ENCODE results near the gene RSPH1.

Gene RSPH1

GRCh38 chr21:42520628-42521253 is 24.7 kb upstream of the RSPH1 start:
- no peak for DNase-seq (ENCODE audit: low read depth, low spot score)
- no peaks in the 10 kb centered on the region for H3K9me3 ChIP-seq (ENCODE audit: insufficient read depth, low read length)
- no peak overlapping the region for H3K9ac ChIP-seq (ENCODE audit: insufficient read length, low read depth)
- TF ChIP-seq ZNF274 (IDR thresholded peaks at IDR 0.05; ENCODE audit: low read depth, low read length) (no peak), YY1 (IDR thresholded peaks at IDR 0.05; ENCODE audit: insufficient read depth, insufficient read length) (no peak), SUZ12 (IDR thresholded peaks at IDR 0.05; ENCODE audit: extremely low read depth, insufficient read depth, insufficient read length) (no peak)
- H3K4me1 ChIP-seq (ENCODE audit: insufficient read depth, insufficient read length): peaks cover 14% of the 10 kb centered on the region
- peaks cover 16% of the 10 kb centered on the region for H3K36me3 ChIP-seq (ENCODE audit: insufficient read depth, insufficient read length, low read length)
- H3K4me3 ChIP-seq (ENCODE audit: insufficient read length, low read depth): no peak overlapping the region
- no peaks in the 10 kb centered on the region for H3K27me3 ChIP-seq (ENCODE audit: insufficient read depth, insufficient read length)

- Histone ChIP-seq H3K27me3 (ENCODE audit: insufficient read depth, insufficient read length) (no peaks in the 10 kb centered on the region), H3K36me3 (ENCODE audit: insufficient read depth, insufficient read length, low read length) (peaks cover 16% of the 10 kb centered on the region), H3K4me3 (ENCODE audit: insufficient read length, low read depth) (no peak overlapping the region), H3K9ac (ENCODE audit: insufficient read length, low read depth) (no peak overlapping the region), H3K4me1 (ENCODE audit: insufficient read depth, insufficient read length) (peaks cover 10% of the 10 kb centered on the region), H3K9me3 (ENCODE audit: insufficient read depth, low read length) (no peaks in the 10 kb centered on the region)
- TF ChIP-seq YY1 (IDR thresholded peaks at IDR 0.05; ENCODE audit: insufficient read depth, insufficient read length): no peak
- no peak for TF ChIP-seq ZNF274 (IDR thresholded peaks at IDR 0.05; ENCODE audit: low read depth, low read length)
- no peak for TF ChIP-seq SUZ12 (IDR thresholded peaks at IDR 0.05; ENCODE audit: extremely low read depth, insufficient read depth, insufficient read length)
- DNase-seq (ENCODE audit: low read depth, low spot score): no peak
Observed at GRCh38 chr21:42518626-42519025, 22.6 kb upstream of the RSPH1 start.

GRCh38 chr21:42518215-42518614 is 22.2 kb upstream of the RSPH1 start:
- H3K4me3 ChIP-seq (ENCODE audit: insufficient read length, low read depth): no peak overlapping the region
- H3K27me3 ChIP-seq (ENCODE audit: insufficient read depth, insufficient read length): no peaks in the 10 kb centered on the region
- peaks cover 10% of the 10 kb centered on the region for H3K4me1 ChIP-seq (ENCODE audit: insufficient read depth, insufficient read length)
- no peak overlapping the region for H3K9ac ChIP-seq (ENCODE audit: insufficient read length, low read depth)
- H3K36me3 ChIP-seq (ENCODE audit: insufficient read depth, insufficient read length, low read length): peaks cover 16% of the 10 kb centered on the region
- TF ChIP-seq SUZ12 (IDR thresholded peaks at IDR 0.05; ENCODE audit: extremely low read depth, insufficient read depth, insufficient read length): no peak
- no peak for TF ChIP-seq ZNF274 (IDR thresholded peaks at IDR 0.05; ENCODE audit: low read depth, low read length)
- TF ChIP-seq YY1 (IDR thresholded peaks at IDR 0.05; ENCODE audit: insufficient read depth, insufficient read length): no peak
- DNase-seq (ENCODE audit: low read depth, low spot score): no peak
- no peaks in the 10 kb centered on the region for H3K9me3 ChIP-seq (ENCODE audit: insufficient read depth, low read length)

GRCh38 chr21:42515708-42516502 is 19.9 kb upstream of the RSPH1 start:
- no peak for DNase-seq (ENCODE audit: low read depth, low spot score)
- H3K27me3 ChIP-seq (ENCODE audit: insufficient read depth, insufficient read length): no peaks in the 10 kb centered on the region
- H3K4me3 ChIP-seq (ENCODE audit: insufficient read length, low read depth): no peak overlapping the region
- no peak overlapping the region for H3K9ac ChIP-seq (ENCODE audit: insufficient read length, low read depth)
- peaks cover 13% of the 10 kb centered on the region for H3K36me3 ChIP-seq (ENCODE audit: insufficient read depth, insufficient read length, low read length)
- TF ChIP-seq YY1 (IDR thresholded peaks at IDR 0.05; ENCODE audit: insufficient read depth, insufficient read length) (no peak), ZNF274 (IDR thresholded peaks at IDR 0.05; ENCODE audit: low read depth, low read length) (no peak), SUZ12 (IDR thresholded peaks at IDR 0.05; ENCODE audit: extremely low read depth, insufficient read depth, insufficient read length) (no peak)
- H3K9me3 ChIP-seq (ENCODE audit: insufficient read depth, low read length): no peaks in the 10 kb centered on the region
- peaks cover 12% of the 10 kb centered on the region for H3K4me1 ChIP-seq (ENCODE audit: insufficient read depth, insufficient read length)

- Histone ChIP-seq H3K36me3 (ENCODE audit: insufficient read depth, insufficient read length, low read length) (peaks cover 13% of the 10 kb centered on the region), H3K9ac (ENCODE audit: insufficient read length, low read depth) (no peak overlapping the region), H3K4me1 (ENCODE audit: insufficient read depth, insufficient read length) (peaks cover 12% of the 10 kb centered on the region), H3K9me3 (ENCODE audit: insufficient read depth, low read length) (no peaks in the 10 kb centered on the region), H3K27me3 (ENCODE audit: insufficient read depth, insufficient read length) (no peaks in the 10 kb centered on the region), H3K4me3 (ENCODE audit: insufficient read length, low read depth) (peak overlapping the region; percentile 46)
- TF ChIP-seq SUZ12 (IDR thresholded peaks at IDR 0.05; ENCODE audit: extremely low read depth, insufficient read depth, insufficient read length) (no peak), ZNF274 (IDR thresholded peaks at IDR 0.05; ENCODE audit: low read depth, low read length) (no peak), YY1 (IDR thresholded peaks at IDR 0.05; ENCODE audit: insufficient read depth, insufficient read length) (no peak)
- no peak for DNase-seq (ENCODE audit: low read depth, low spot score)
Observed at GRCh38 chr21:42514883-42515228, 18.8 kb upstream of the RSPH1 start.

GRCh38 chr21:42513985-42514882 is 18.2 kb upstream of the RSPH1 start:
- Histone ChIP-seq H3K36me3 (ENCODE audit: insufficient read depth, insufficient read length, low read length) (peaks cover 10% of the 10 kb centered on the region), H3K9ac (ENCODE audit: insufficient read length, low read depth) (peak overlapping the region; percentile 79), H3K4me1 (ENCODE audit: insufficient read depth, insufficient read length) (peaks cover 12% of the 10 kb centered on the region), H3K27me3 (ENCODE audit: insufficient read depth, insufficient read length) (no peaks in the 10 kb centered on the region), H3K9me3 (ENCODE audit: insufficient read depth, low read length) (no peaks in the 10 kb centered on the region), H3K4me3 (ENCODE audit: insufficient read length, low read depth) (peak overlapping the region; percentile 46)
- DNase-seq (ENCODE audit: low read depth, low spot score): peak; percentile 68
- TF ChIP-seq YY1 (IDR thresholded peaks at IDR 0.05; ENCODE audit: insufficient read depth, insufficient read length) (no peak), ZNF274 (IDR thresholded peaks at IDR 0.05; ENCODE audit: low read depth, low read length) (no peak), SUZ12 (IDR thresholded peaks at IDR 0.05; ENCODE audit: extremely low read depth, insufficient read depth, insufficient read length) (no peak)

Measured in NT2/D1 (cell line).